H1 (cell line): ENCODE data around the gene SH3RF2. TPM values are rescaled to one million over a fixed set of nuclear protein-coding genes. Genes with fewer than 3 reads are reported as not detected.

Experiments used
- CTCF ChIA-PET: fragments of 300-600 bp; sonication (Branson Sonifier 250); formaldehyde crosslinking; loops from one replicate; lab custom pipeline; 2021; ENCODE audit not compliant: partially characterized antibody; lab: Charles Lee
- POLR2A ChIA-PET: fragments of 300-600 bp; sonication (Branson Sonifier 250); formaldehyde crosslinking; loops from one replicate; lab custom pipeline; 2021; ENCODE audit warnings: inconsistent platforms; ENCODE audit not compliant: partially characterized antibody; lab: Charles Lee
- DNase-seq, 2 experiments: peaks; one replicate each; pipeline versions ENCODE4 v3.0.0 to v3.0.0-alpha.2; 2010 to 2022; ENCODE audit warnings: low spot score in 2 of 2, low read depth in 1 of 2, mixed read lengths in 1 of 2
- FAIRE-seq: peaks from 2 replicates; lab custom pipeline; 2011; peaks lifted over from hg19 to GRCh38; lab: Jason Lieb, UNC
- H2AFZ ChIP-seq: 2 replicates; pipeline ENCODE4 v1.8.1; 2012; ENCODE audit warnings: low read length, inconsistent platforms
- H2AK5ac ChIP-seq: 2 replicates; pipeline ENCODE4 v1.6.1; 2013; ENCODE audit warnings: low read depth, low read length
- H2BK120ac ChIP-seq: replicated peaks from 2 replicates; pipeline ENCODE3; 2013; ENCODE audit warnings: low read depth, low read length, inconsistent platforms
- H2BK12ac ChIP-seq: 2 replicates; pipeline ENCODE4 v1.6.1; 2013; ENCODE audit warnings: low read depth, low read length
- H2BK15ac ChIP-seq: 2 replicates; pipeline ENCODE4 v1.6.1; 2013; ENCODE audit warnings: low read length
- H2BK20ac ChIP-seq: 2 replicates; pipeline ENCODE4 v1.6.1; 2013; ENCODE audit warnings: low read length
- H2BK5ac ChIP-seq: 2 replicates; pipeline ENCODE4 v1.6.1; 2013; ENCODE audit warnings: low read depth, low read length
- H3K14ac ChIP-seq: 2 replicates; pipeline ENCODE4 v1.6.1; 2013; ENCODE audit warnings: inconsistent platforms; ENCODE audit not compliant: insufficient read length
- H3K18ac ChIP-seq: 2 replicates; pipeline ENCODE4 v1.6.1; 2013; ENCODE audit warnings: low read length; ENCODE audit errors: extremely low read depth
- H3K23ac ChIP-seq: 2 replicates; pipeline ENCODE4 v1.6.1; 2013; ENCODE audit warnings: inconsistent platforms; ENCODE audit not compliant: insufficient read length
- H3K23me2 ChIP-seq: 2 replicates; pipeline ENCODE4 v1.6.1; 2013; ENCODE audit warnings: low read depth, low read length
- H3K27ac ChIP-seq: 2 replicates; pipeline ENCODE4 v1.6.1; 2011; ENCODE audit warnings: low read depth, low read length, inconsistent platforms
- H3K27me3 ChIP-seq, 4 experiments: replicated peaks in 1 of 4; 1 replicate in 1 of 4; 2 replicates in 3 of 4; pipeline versions ENCODE4 v1.6.1 to v1.8.1; 2011 to 2013; ENCODE audit warnings: low read length in 3 of 4, mild to moderate bottlenecking in 3 of 4, inconsistent platforms in 2 of 4, mixed read lengths in 2 of 4, moderate library complexity in 1 of 4; ENCODE audit not compliant: control insufficient read depth in 3 of 4, insufficient read depth in 3 of 4; ENCODE audit errors: extremely low read depth in 1 of 4
- H3K36me3 ChIP-seq, 4 experiments: 2 replicates each; pipeline versions ENCODE4 v1.6.1 to v1.8.1; 2011 to 2013; ENCODE audit warnings: mild to moderate bottlenecking in 4 of 4, low read length in 3 of 4, moderate library complexity in 2 of 4, control low read depth in 1 of 4, inconsistent platforms in 1 of 4; ENCODE audit not compliant: insufficient read depth in 4 of 4, control insufficient read depth in 2 of 4
- H3K4ac ChIP-seq: replicated peaks from 2 replicates; pipeline ENCODE3; 2013; ENCODE audit warnings: low read length, low read depth, mixed read lengths, inconsistent platforms; ENCODE audit not compliant: insufficient read length
- H3K4me1 ChIP-seq, 4 experiments: replicated peaks in 1 of 4; 1 replicate in 1 of 4; 2 replicates in 3 of 4; pipeline versions ENCODE4 v1.6.1 to v1.8.1; 2011 to 2013; ENCODE audit warnings: low read length in 3 of 4, inconsistent platforms in 2 of 4, mixed read lengths in 1 of 4; ENCODE audit not compliant: insufficient read depth in 4 of 4, control insufficient read depth in 3 of 4
- H3K4me2 ChIP-seq, 2 experiments: 2 replicates each; pipeline versions ENCODE4 v1.6.1 to v1.8.1; 2011 to 2013; ENCODE audit warnings: low read depth in 2 of 2, low read length in 2 of 2, control low read depth in 1 of 2, inconsistent platforms in 1 of 2, mild to moderate bottlenecking in 1 of 2; ENCODE audit not compliant: insufficient read depth in 1 of 2
- H3K4me3 ChIP-seq, 4 experiments: fragments of 200-600, 300-600 bp in 1 of 4; sonication (generic), shearing (Covaris generic), sonication (Bioruptor Twin) in 1 of 4; 2 replicates each; pipeline versions ENCODE4 v1.5.1 to v1.8.1; 2011 to 2016; ENCODE audit warnings: low read length in 4 of 4, low read depth in 3 of 4, control low read depth in 2 of 4, inconsistent platforms in 2 of 4, mild to moderate bottlenecking in 2 of 4, mixed read lengths in 1 of 4, moderate library complexity in 1 of 4; ENCODE audit not compliant: insufficient read depth in 2 of 4; ENCODE audit errors: extremely low read depth in 1 of 4
- H3K56ac ChIP-seq: replicated peaks from 2 replicates; pipeline ENCODE3; 2013; ENCODE audit warnings: low read depth, mild to moderate bottlenecking, mixed read lengths, low read length, inconsistent platforms; ENCODE audit not compliant: insufficient read length
- H3K79me1 ChIP-seq: 2 replicates; pipeline ENCODE4 v1.6.1; 2013; ENCODE audit warnings: low read depth, low read length, control low read depth
- H3K79me2 ChIP-seq, 2 experiments: 2 replicates each; pipeline versions ENCODE4 v1.6.1 to v1.8.1; 2012 to 2013; ENCODE audit warnings: low read length in 2 of 2, mild to moderate bottlenecking in 2 of 2, inconsistent platforms in 1 of 2; ENCODE audit not compliant: insufficient read depth in 2 of 2, control insufficient read depth in 1 of 2
- H3K9ac ChIP-seq, 4 experiments: replicated peaks in 1 of 4; 1 replicate in 1 of 4; 2 replicates in 3 of 4; pipeline versions ENCODE4 v1.6.1 to v1.8.1; 2011 to 2013; ENCODE audit warnings: low read depth in 3 of 4, low read length in 3 of 4, control low read depth in 2 of 4, mild to moderate bottlenecking in 2 of 4, moderate library complexity in 2 of 4, inconsistent platforms in 1 of 4; ENCODE audit errors: extremely low read depth in 1 of 4
- H3K9me3 ChIP-seq, 2 experiments: 2 replicates each; pipeline versions ENCODE4 v1.6.1 to v1.8.1; 2012 to 2013; ENCODE audit warnings: mild to moderate bottlenecking in 2 of 2, moderate library complexity in 2 of 2, control low read depth in 1 of 2, inconsistent platforms in 1 of 2, low read depth in 1 of 2, low read length in 1 of 2, mixed read lengths in 1 of 2; ENCODE audit not compliant: insufficient read depth in 2 of 2
- H4K20me1 ChIP-seq, 2 experiments: replicated peaks in 1 of 2; 2 replicates each; pipeline versions ENCODE3 to v1.8.1; 2011 to 2013; ENCODE audit warnings: inconsistent platforms in 2 of 2, low read length in 2 of 2, mild to moderate bottlenecking in 1 of 2; ENCODE audit not compliant: insufficient read depth in 2 of 2, control insufficient read depth in 1 of 2
- H4K5ac ChIP-seq: 2 replicates; pipeline ENCODE4 v1.6.1; 2013; ENCODE audit warnings: low read length, low read depth, mixed read lengths, inconsistent platforms; ENCODE audit not compliant: insufficient read length
- H4K8ac ChIP-seq: 2 replicates; pipeline ENCODE4 v1.8.0; 2013; ENCODE audit warnings: mild to moderate bottlenecking, moderate library complexity, low read length, inconsistent platforms; ENCODE audit not compliant: insufficient read depth; ENCODE audit errors: extremely low read depth
- H4K91ac ChIP-seq: replicated peaks from 2 replicates; pipeline ENCODE3; 2013; ENCODE audit warnings: low read length, mixed read lengths, inconsistent platforms; ENCODE audit not compliant: insufficient read length
- BRCA1 ChIP-seq: IDR thresholded peaks from 2 replicates; pipeline ENCODE4 v1.6.1; 2012; ENCODE audit warnings: low read depth, low read length, improper control_type of control experiment
- EGR1 ChIP-seq: IDR thresholded peaks from 2 replicates; pipeline ENCODE4 v1.6.1; 2011; ENCODE audit warnings: low read depth, low read length, borderline replicate concordance
- EZH2 ChIP-seq: fragments of 200-600 bp; sonication (generic); IDR thresholded peaks from 2 replicates; pipeline ENCODE4 v1.7.1; 2012; ENCODE audit warnings: low read depth, mild to moderate bottlenecking, moderate library complexity, low read length, inconsistent platforms; ENCODE audit not compliant: severe bottlenecking
- HDAC2 ChIP-seq, 2 experiments: fragments of 300-600 bp in 1 of 2; sonication (generic) in 1 of 2; IDR thresholded peaks; 2 replicates each; pipeline ENCODE4 v1.6.1; 2011 to 2012; ENCODE audit warnings: low read depth in 2 of 2, low read length in 2 of 2, mild to moderate bottlenecking in 2 of 2, moderate library complexity in 2 of 2, borderline replicate concordance in 1 of 2, inconsistent platforms in 1 of 2
- HDAC6 ChIP-seq: IDR thresholded peaks from one replicate; pipeline ENCODE4 v1.7.1; 2012; ENCODE audit warnings: low read depth, mild to moderate bottlenecking, inconsistent platforms, low read length, moderate library complexity
- KDM4A ChIP-seq: IDR thresholded peaks from one replicate; pipeline ENCODE4 v1.7.1; 2012; ENCODE audit warnings: low read depth, mild to moderate bottlenecking, moderate library complexity, low read length, inconsistent platforms; ENCODE audit not compliant: severe bottlenecking
- MAFK ChIP-seq: IDR thresholded peaks from 2 replicates; pipeline ENCODE4 v1.6.1; 2012; ENCODE audit warnings: low read depth, mild to moderate bottlenecking, improper control_type of control experiment, low read length
- RNF2 ChIP-seq: fragments of 200-900, 300-1000 bp; sonication (generic); IDR thresholded peaks from 2 replicates; pipeline ENCODE4 v1.7.1; 2016; ENCODE audit warnings: borderline replicate concordance, low read depth, mild to moderate bottlenecking, antibody characterized with exemption, low read length; ENCODE audit not compliant: poor library complexity, severe bottlenecking; ENCODE audit errors: missing control alignments
- RXRA ChIP-seq: IDR thresholded peaks from 2 replicates; pipeline ENCODE4 v1.6.1; 2011; ENCODE audit warnings: low read depth, mild to moderate bottlenecking, low read length, moderate library complexity; ENCODE audit not compliant: insufficient read depth
- SIRT6 ChIP-seq: IDR thresholded peaks from one replicate; pipeline ENCODE4 v1.7.1; 2012; ENCODE audit warnings: low read length, inconsistent platforms
- SIX5 ChIP-seq: IDR thresholded peaks from 2 replicates; pipeline ENCODE4 v1.6.1; 2011; ENCODE audit warnings: mild to moderate bottlenecking, low read depth, low read length
- TBP ChIP-seq: IDR thresholded peaks from 2 replicates; pipeline ENCODE4 v1.6.1; 2011; ENCODE audit warnings: low read depth, low read length, improper control_type of control experiment
- WGBS, 2 experiments: shearing (Covaris generic) in 1 of 2; methylation state at CpG; one replicate each; pipeline versions ENCODE4 v1.1.6 to v1.1.7; 2013 to 2015; ENCODE audit warnings: low lambda C conversion rate in 2 of 2, mixed read lengths in 2 of 2, inconsistent platforms in 1 of 2, low coverage in 1 of 2, missing lambda C conversion rate in 1 of 2; ENCODE audit not compliant: insufficient replicate concordance in 2 of 2, insufficient coverage in 1 of 2, insufficient read length in 1 of 2; ENCODE audit errors: extremely low coverage in 1 of 2, missing lambda C conversion rate in 1 of 2; 5-methylcytosine and 5-hydroxymethylcytosine counted together
- polyA plus RNA-seq, 7 experiments: library from polyadenylated mRNA; depleted of rRNA in 3 of 7; stranded (reverse) in 5 of 7; unstranded in 2 of 7; fragments of >200 nt in 5 of 7; fragments of 200-250 nt in 2 of 7; gene quantifications; 1 replicate in 5 of 7; 2 replicates in 1 of 7; 4 replicates in 1 of 7; pipeline versions ENCODE4 v1.2.1 to v1.2.3, GENCODE V29; 2011 to 2013; ENCODE audit warnings: missing spikeins in 2 of 7, mixed read lengths in 2 of 7
- total RNA-seq: library from RNA; stranded (reverse); fragmentation: NEBNext Ultra II Directional; extraction: Animal tissue kit (Norgen Biotek cat#: 25700); gene quantifications from 2 replicates; pipeline ENCODE4 v1.2.1, GENCODE V29; 2021
- TF ChIP-seq, protein P1 (sequence below): IDR thresholded peaks from 2 replicates; pipeline ENCODE4 v1.6.1; 2012; ENCODE audit warnings: inconsistent platforms

The SH3RF2 gene
- total and polyA plus RNA-seq, 2 of the 8 experiments (the other 6 are each of a cell fraction or from before 2014, with no cell fraction given) = 0.80 to 0.95 TPM

GRCh38 chr5:145887217-145887616 lies 49.2 kb upstream of the SH3RF2 start:
- Histone ChIP-seq H4K20me1 (no peaks in the 10 kb centered on the region), H3K4me3 (no peak overlapping the region), H3K36me3 (no peaks in the 10 kb centered on the region), H3K27me3 (no peaks in the 10 kb centered on the region), H3K4me1 (peaks cover 0 to 2% (median 0%) of the 10 kb centered on the region in 4 experiments; a peak in 1 of 7 replicates), H2AFZ (no peak overlapping the region), H4K91ac (no peak overlapping the region), H3K56ac (no peak overlapping the region), H2BK15ac (no peak overlapping the region), H3K79me2 (no peaks in the 10 kb centered on the region), H2AK5ac (no peak overlapping the region), H3K18ac (no peak overlapping the region), H3K4me2 (no peak overlapping the region), H3K27ac (no peak overlapping the region), H2BK20ac (no peak overlapping the region), H3K9me3 (peaks cover 7 to 9% of the 10 kb centered on the region in 2 experiments; a peak in 3 of 4 replicates), H4K5ac (no peak overlapping the region), H2BK5ac (no peak overlapping the region), H3K79me1 (no peaks in the 10 kb centered on the region), H2BK120ac (no peak overlapping the region), H3K23me2 (no peaks in the 10 kb centered on the region), H3K14ac (no peak overlapping the region), H2BK12ac (no peak overlapping the region), H4K8ac (no peak overlapping the region), H3K9ac (no peak overlapping the region), H3K23ac (no peak overlapping the region), H3K4ac (no peak overlapping the region)
- no peak for FAIRE-seq
- POLR2A ChIA-PET = no interaction called here
- DNase-seq = no peak
- 94% methylated on average over 3 of the region's 3 CpGs; no CpG with 5 or more reads in 1 of the 2 experiments for WGBS, 2 experiments
- CTCF ChIA-PET = interaction anchor here (0.7 to 5.8 kb wide), 36 partner anchors 10 to 1683 kb away, joined by 3 to 49 read pairs (median 6); partner anchors contain the start of genes GRXCR2 and PRELID2
- no peak for TF ChIP-seq MAFK
- TF ChIP-seq, protein P1, sequence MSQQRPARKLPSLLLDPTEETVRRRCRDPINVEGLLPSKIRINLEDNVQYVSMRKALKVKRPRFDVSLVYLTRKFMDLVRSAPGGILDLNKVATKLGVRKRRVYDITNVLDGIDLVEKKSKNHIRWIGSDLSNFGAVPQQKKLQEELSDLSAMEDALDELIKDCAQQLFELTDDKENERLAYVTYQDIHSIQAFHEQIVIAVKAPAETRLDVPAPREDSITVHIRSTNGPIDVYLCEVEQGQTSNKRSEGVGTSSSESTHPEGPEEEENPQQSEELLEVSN = no peak
- no peak for TF ChIP-seq KDM4A
- no peak for TF ChIP-seq BRCA1
- no peak for TF ChIP-seq HDAC6
- TF ChIP-seq SIX5 = no peak
- TF ChIP-seq EZH2 = no peak
- no peak for TF ChIP-seq SIRT6
- TF ChIP-seq RNF2 = no peak
- TF ChIP-seq EGR1 = no peak
- no peak for TF ChIP-seq RXRA
- no peak for TF ChIP-seq TBP
- TF ChIP-seq HDAC2 (IDR thresholded peaks at IDR 0.05; ENCODE audit: borderline replicate concordance in 1 of 2, low read depth in 2 of 2, low read length in 2 of 2) = no peak
